ENCODE measurements around the gene CSTPP1. TPM values are rescaled to one million over a fixed set of nuclear protein-coding genes. Genes with fewer than 3 reads are reported as not detected.

The CSTPP1 gene
- total RNA-seq, 1 donor from 2014 or later = 29.6 TPM

GRCh38 chr11:47148270-47148669, 211.7 kb downstream of the CSTPP1 start:
- no peak overlapping the region for H3K4me3 Mint-ChIP-seq (ENCODE audit: unreplicated experiment)
- Histone ChIP-seq H4K20me1 (ENCODE audit: insufficient read depth, low read length) (peaks cover 15% of the 10 kb centered on the region), H3K4me2 (ENCODE audit: low read length) (no peak overlapping the region), H3K9me3 (ENCODE audit: insufficient read depth, low read depth, low read length) (no peaks in the 10 kb centered on the region), H3K4me1 (ENCODE audit: insufficient read depth, low read length) (peaks cover 6% of the 10 kb centered on the region), H2AFZ (ENCODE audit: low read depth, low read length) (no peak overlapping the region), H3K27ac (ENCODE audit: low read depth, low read length) (no peak overlapping the region), H3K36me3 (ENCODE audit: insufficient read depth, low read length) (no peaks in the 10 kb centered on the region), H3K9ac (ENCODE audit: low read length) (no peak overlapping the region), H3K79me2 (ENCODE audit: insufficient read depth, low read length) (no peaks in the 10 kb centered on the region), H3K4me3 (ENCODE audit: insufficient read depth, low read depth, low read length) (no peak overlapping the region), H3K27me3 (ENCODE audit: insufficient read depth, low read length) (no peaks in the 10 kb centered on the region)
- FAIRE-seq = no peak
- peaks cover 28% of the 10 kb centered on the region for H3K36me3 Mint-ChIP-seq (ENCODE audit: low read depth, unreplicated experiment)
- TF ChIP-seq EZH2 (IDR thresholded peaks at IDR 0.05; ENCODE audit: insufficient read depth, low read length) (no peak), CTCF (IDR thresholded peaks at IDR 0.05; ENCODE audit: insufficient read depth, low read depth, low read length) (no peak)
- no peak for DNase-seq (ENCODE audit: low read depth)
- no peak overlapping the region for H3K27ac Mint-ChIP-seq (ENCODE audit: unreplicated experiment)
- peaks cover 2% of the 10 kb centered on the region for H3K9me3 Mint-ChIP-seq (ENCODE audit: unreplicated experiment)
- H3K4me1 Mint-ChIP-seq (ENCODE audit: low read depth, unreplicated experiment) = peaks cover 18% of the 10 kb centered on the region
- no peaks in the 10 kb centered on the region for H3K27me3 Mint-ChIP-seq (ENCODE audit: low read depth, unreplicated experiment)

- no peak overlapping the region for H3K4me3 Mint-ChIP-seq (ENCODE audit: unreplicated experiment)
- H3K27ac ChIP-seq (ENCODE audit: low read depth, low read length) = no peak overlapping the region
- H3K36me3 ChIP-seq (ENCODE audit: insufficient read depth, low read length) = no peaks in the 10 kb centered on the region
- peaks cover 28% of the 10 kb centered on the region for H3K36me3 Mint-ChIP-seq (ENCODE audit: low read depth, unreplicated experiment)
- DNase-seq (ENCODE audit: low read depth) = no peak
- H3K27ac Mint-ChIP-seq (ENCODE audit: unreplicated experiment) = no peak overlapping the region
- no peaks in the 10 kb centered on the region for H3K27me3 Mint-ChIP-seq (ENCODE audit: low read depth, unreplicated experiment)
- peaks cover 2% of the 10 kb centered on the region for H3K9me3 Mint-ChIP-seq (ENCODE audit: unreplicated experiment)
- H3K27me3 ChIP-seq (ENCODE audit: insufficient read depth, low read length) = no peaks in the 10 kb centered on the region
- TF ChIP-seq EZH2 (IDR thresholded peaks at IDR 0.05; ENCODE audit: insufficient read depth, low read length) = no peak
- TF ChIP-seq CTCF (IDR thresholded peaks at IDR 0.05; ENCODE audit: insufficient read depth, low read depth, low read length) = no peak
- H3K4me1 ChIP-seq (ENCODE audit: insufficient read depth, low read length) = peaks cover 7% of the 10 kb centered on the region
- H3K9ac ChIP-seq (ENCODE audit: low read length) = no peak overlapping the region
- peaks cover 14% of the 10 kb centered on the region for H3K4me1 Mint-ChIP-seq (ENCODE audit: low read depth, unreplicated experiment)
- no peaks in the 10 kb centered on the region for H3K79me2 ChIP-seq (ENCODE audit: insufficient read depth, low read length)
- no peaks in the 10 kb centered on the region for H3K9me3 ChIP-seq (ENCODE audit: insufficient read depth, low read depth, low read length)
- H3K4me2 ChIP-seq (ENCODE audit: low read length) = no peak overlapping the region
- H2AFZ ChIP-seq (ENCODE audit: low read depth, low read length) = no peak overlapping the region
- H4K20me1 ChIP-seq (ENCODE audit: insufficient read depth, low read length) = peaks cover 18% of the 10 kb centered on the region
- no peak overlapping the region for H3K4me3 ChIP-seq (ENCODE audit: insufficient read depth, low read depth, low read length)
- FAIRE-seq = no peak
Observed at GRCh38 chr11:47148903-47149531, 212.5 kb downstream of the CSTPP1 start.

DNA sequence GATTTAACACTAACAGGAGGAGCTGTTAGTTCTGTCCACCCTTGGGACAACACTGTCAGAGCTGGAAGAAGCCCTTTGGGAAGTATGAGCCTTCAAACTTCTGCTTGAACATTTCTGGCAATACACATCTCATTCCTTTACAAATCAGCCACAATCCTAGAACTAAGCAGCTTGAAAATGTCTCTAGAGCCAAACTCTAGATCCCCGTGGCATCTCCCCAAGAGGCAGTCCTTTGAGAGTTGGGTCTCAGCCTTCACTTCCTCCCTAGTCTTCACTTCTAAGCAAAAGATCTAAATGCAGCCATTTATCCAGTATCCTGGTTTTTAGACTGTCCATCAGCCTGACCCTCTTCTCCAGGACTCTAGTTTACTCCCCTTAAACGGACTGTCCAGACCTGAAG, 213.2 kb downstream of the CSTPP1 start:
- FAIRE-seq = no peak
- H3K27ac Mint-ChIP-seq (ENCODE audit: unreplicated experiment) = no peak overlapping the region
- H3K36me3 Mint-ChIP-seq (ENCODE audit: low read depth, unreplicated experiment) = peaks cover 28% of the 10 kb centered on the region

More for the DNA sequence above, 213.2 kb downstream of the CSTPP1 start:
- Histone ChIP-seq H3K27me3 (ENCODE audit: insufficient read depth, low read length) (no peaks in the 10 kb centered on the region), H3K36me3 (ENCODE audit: insufficient read depth, low read length) (no peaks in the 10 kb centered on the region), H3K4me3 (ENCODE audit: insufficient read depth, low read depth, low read length) (no peak overlapping the region), H3K4me1 (ENCODE audit: insufficient read depth, low read length) (peaks cover 14% of the 10 kb centered on the region), H4K20me1 (ENCODE audit: insufficient read depth, low read length) (peaks cover 20% of the 10 kb centered on the region), H3K4me2 (ENCODE audit: low read length) (no peak overlapping the region), H3K9me3 (ENCODE audit: insufficient read depth, low read depth, low read length) (no peaks in the 10 kb centered on the region), H3K9ac (ENCODE audit: low read length) (no peak overlapping the region), H2AFZ (ENCODE audit: low read depth, low read length) (no peak overlapping the region), H3K79me2 (ENCODE audit: insufficient read depth, low read length) (no peaks in the 10 kb centered on the region), H3K27ac (ENCODE audit: low read depth, low read length) (no peak overlapping the region)
- DNase-seq (ENCODE audit: low read depth) = no peak
- H3K4me1 Mint-ChIP-seq (ENCODE audit: low read depth, unreplicated experiment) = peaks cover 15% of the 10 kb centered on the region
- peaks cover 2% of the 10 kb centered on the region for H3K9me3 Mint-ChIP-seq (ENCODE audit: unreplicated experiment)
- H3K27me3 Mint-ChIP-seq (ENCODE audit: low read depth, unreplicated experiment) = no peaks in the 10 kb centered on the region
- TF ChIP-seq CTCF (IDR thresholded peaks at IDR 0.05; ENCODE audit: insufficient read depth, low read depth, low read length) (no peak), EZH2 (IDR thresholded peaks at IDR 0.05; ENCODE audit: insufficient read depth, low read length) (no peak)
- no peak overlapping the region for H3K4me3 Mint-ChIP-seq (ENCODE audit: unreplicated experiment)
